Measurements from ENCODE around the gene COL18A1. TPM values are rescaled to one million over a fixed set of nuclear protein-coding genes. Genes with fewer than 3 reads are reported as not detected.

COL18A1 gene
- total and polyA plus RNA-seq, 2 experiments from 2014 or later: 97.1 to 140 TPM

- no peaks in the 10 kb centered on the region for H3K4me1 ChIP-seq (ENCODE audit: insufficient read depth)
- H3K79me2 ChIP-seq: no peaks in the 10 kb centered on the region
- H2AFZ ChIP-seq: no peak overlapping the region
- H3K27me3 ChIP-seq: no peaks in the 10 kb centered on the region
- no peaks in the 10 kb centered on the region for H4K20me1 ChIP-seq (ENCODE audit: insufficient read depth, poor library complexity, severe bottlenecking)
- no peak overlapping the region for H3K4me2 ChIP-seq
- no peak for DNase-seq (ENCODE audit: low spot score)
- TF ChIP-seq EZH2phosphoT487 (IDR thresholded peaks at IDR 0.05; ENCODE audit: low read depth, severe bottlenecking, unreplicated experiment) (no peak), EZH2 (IDR thresholded peaks at IDR 0.05; ENCODE audit: borderline replicate concordance) (no peak), CTCF (IDR thresholded peaks at IDR 0.05; ENCODE audit: poor library complexity) (no peak)
- no peaks in the 10 kb centered on the region for H3K9me3 ChIP-seq (ENCODE audit: low read depth)
- 97% methylated on average over 25 of the region's 26 CpGs for WGBS (ENCODE audit: low lambda C conversion rate, missing lambda C conversion rate)
- no peaks in the 10 kb centered on the region for H3K9me2 ChIP-seq (replicated peaks; ENCODE audit: insufficient read depth)
- no peaks in the 10 kb centered on the region for H3K36me3 ChIP-seq (replicated peaks; ENCODE audit: insufficient read depth, low read depth)
- no peak overlapping the region for H3K27ac ChIP-seq
- H3K4me3 ChIP-seq: no peak overlapping the region
These were observed 11.9 kb upstream of the COL18A1 start for GRCh38 chr21:45393021-45393420.

DNA sequence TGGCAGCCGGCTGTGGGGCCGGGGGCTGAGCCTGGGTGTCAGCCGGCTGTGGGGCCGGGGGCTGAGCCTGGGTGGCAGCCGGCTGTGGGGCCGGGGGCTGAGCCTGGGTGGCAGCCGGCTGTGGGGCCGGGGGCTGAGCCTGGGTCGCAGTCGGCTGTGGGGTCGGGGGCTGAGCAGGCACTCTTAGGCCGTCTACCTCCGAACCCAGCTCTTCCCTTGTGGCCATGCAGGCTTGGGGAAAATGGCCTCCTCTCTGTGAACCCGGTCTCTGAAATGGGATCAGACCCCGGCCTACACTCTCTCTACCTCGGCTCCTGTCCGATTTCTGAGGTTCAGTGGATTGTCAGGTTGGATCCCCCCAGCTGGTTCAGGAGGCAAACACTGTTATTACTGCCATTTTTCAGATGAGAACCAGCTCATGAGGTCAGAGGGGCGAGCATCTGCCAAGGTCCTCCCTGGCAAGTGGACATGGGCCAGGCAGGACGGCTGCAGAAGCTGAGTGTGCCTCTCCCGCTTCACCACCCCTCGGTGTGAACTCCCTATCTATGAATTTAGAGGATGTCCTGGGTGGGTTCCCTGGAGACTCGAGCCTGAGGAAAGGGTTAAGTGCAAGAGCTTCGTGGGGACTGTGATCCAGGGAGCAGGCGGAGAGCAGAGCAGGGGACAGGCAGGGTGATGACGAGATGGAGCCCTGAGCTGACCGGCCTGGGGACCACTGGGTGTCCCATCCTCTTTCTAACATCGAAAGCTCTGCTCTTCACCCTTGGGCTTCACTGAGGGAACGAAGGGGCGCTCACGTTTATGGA, 10.9 kb upstream of the COL18A1 start:
- H3K4me3 ChIP-seq: no peak overlapping the region
- H3K4me1 ChIP-seq (ENCODE audit: insufficient read depth): no peaks in the 10 kb centered on the region
- 86% methylated on average over 16 of the region's 30 CpGs for WGBS (ENCODE audit: low lambda C conversion rate, missing lambda C conversion rate)
- no peak overlapping the region for H3K27ac ChIP-seq
- no peaks in the 10 kb centered on the region for H3K9me3 ChIP-seq (ENCODE audit: low read depth)
- H3K36me3 ChIP-seq (replicated peaks; ENCODE audit: insufficient read depth, low read depth): no peaks in the 10 kb centered on the region
- H3K9me2 ChIP-seq (replicated peaks; ENCODE audit: insufficient read depth): no peaks in the 10 kb centered on the region
- DNase-seq (ENCODE audit: low spot score): no peak
- no peak overlapping the region for H2AFZ ChIP-seq
- H3K27me3 ChIP-seq: no peaks in the 10 kb centered on the region
- H3K4me2 ChIP-seq: no peak overlapping the region
- H3K79me2 ChIP-seq: no peaks in the 10 kb centered on the region
- H4K20me1 ChIP-seq (ENCODE audit: insufficient read depth, poor library complexity, severe bottlenecking): no peaks in the 10 kb centered on the region
- TF ChIP-seq EZH2 (IDR thresholded peaks at IDR 0.05; ENCODE audit: borderline replicate concordance) (no peak), CTCF (IDR thresholded peaks at IDR 0.05; ENCODE audit: poor library complexity) (no peak), EZH2phosphoT487 (IDR thresholded peaks at IDR 0.05; ENCODE audit: low read depth, severe bottlenecking, unreplicated experiment) (no peak)

GRCh38 chr21:45396620-45396995, 8.4 kb upstream of the COL18A1 start:
- H3K9me3 ChIP-seq (ENCODE audit: low read depth): peaks cover 2% of the 10 kb centered on the region
- 91% methylated on average over 8 of the region's 8 CpGs for WGBS (ENCODE audit: low lambda C conversion rate, missing lambda C conversion rate)
- TF ChIP-seq EZH2phosphoT487 (IDR thresholded peaks at IDR 0.05; ENCODE audit: low read depth, severe bottlenecking, unreplicated experiment) (no peak), CTCF (IDR thresholded peaks at IDR 0.05; ENCODE audit: poor library complexity) (no peak), EZH2 (IDR thresholded peaks at IDR 0.05; ENCODE audit: borderline replicate concordance) (no peak)
- no peak overlapping the region for H3K4me2 ChIP-seq
- H3K36me3 ChIP-seq (replicated peaks; ENCODE audit: insufficient read depth, low read depth): no peaks in the 10 kb centered on the region
- no peaks in the 10 kb centered on the region for H4K20me1 ChIP-seq (ENCODE audit: insufficient read depth, poor library complexity, severe bottlenecking)
- H3K4me1 ChIP-seq (ENCODE audit: insufficient read depth): no peaks in the 10 kb centered on the region
- no peak for DNase-seq (ENCODE audit: low spot score)
- H3K9me2 ChIP-seq (replicated peaks; ENCODE audit: insufficient read depth): no peaks in the 10 kb centered on the region
- H2AFZ ChIP-seq: no peak overlapping the region
- H3K27me3 ChIP-seq: no peaks in the 10 kb centered on the region
- no peaks in the 10 kb centered on the region for H3K79me2 ChIP-seq
- no peak overlapping the region for H3K27ac ChIP-seq
- no peak overlapping the region for H3K4me3 ChIP-seq

Measured in hepatocyte (in vitro differentiated cells).